ENCODE measurements around the gene ADAM17.
"Not testable (repeated sequence)": the region's sequence is repeated elsewhere in the genome, so short reads cannot be mapped to it uniquely, and the experiment has no call there.

Gene ADAM17

DNA sequence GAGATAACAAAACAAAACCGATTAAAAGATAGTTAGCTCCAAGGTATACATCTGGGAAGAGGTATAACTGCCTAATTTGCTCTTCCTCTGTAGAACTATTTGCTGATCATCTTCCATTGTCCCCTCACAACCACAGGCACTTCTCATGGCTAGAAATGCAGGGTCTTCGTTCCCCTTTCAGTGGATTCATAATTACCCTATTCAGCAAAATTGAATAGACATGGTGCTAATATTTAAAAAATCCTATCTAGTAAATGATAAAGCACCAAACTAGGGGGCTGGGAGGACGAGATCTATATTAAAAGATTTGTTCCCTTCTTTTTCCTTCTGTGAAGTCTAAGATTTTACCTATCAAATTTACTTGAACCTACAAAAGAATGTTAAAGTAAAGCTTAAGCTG, 30.8 kb upstream of the ADAM17 start:
- Histone ChIP-seq H3K4me3 (ENCODE audit: low read depth in 1 of 2, low read length in 1 of 2) (no peak overlapping the region), H3K4me1 (ENCODE audit: control insufficient read depth in 1 of 2, insufficient read depth in 1 of 2, low read depth in 1 of 2, low read length in 1 of 2) (no peaks in the 10 kb centered on the region), H3K27me3 (no peaks in the 10 kb centered on the region), H3K27ac (no peak overlapping the region), H3K9me3 (no peaks in the 10 kb centered on the region), H3K36me3 (peaks cover 45% of the 10 kb centered on the region)
- TF ChIP-seq, protein P1, sequence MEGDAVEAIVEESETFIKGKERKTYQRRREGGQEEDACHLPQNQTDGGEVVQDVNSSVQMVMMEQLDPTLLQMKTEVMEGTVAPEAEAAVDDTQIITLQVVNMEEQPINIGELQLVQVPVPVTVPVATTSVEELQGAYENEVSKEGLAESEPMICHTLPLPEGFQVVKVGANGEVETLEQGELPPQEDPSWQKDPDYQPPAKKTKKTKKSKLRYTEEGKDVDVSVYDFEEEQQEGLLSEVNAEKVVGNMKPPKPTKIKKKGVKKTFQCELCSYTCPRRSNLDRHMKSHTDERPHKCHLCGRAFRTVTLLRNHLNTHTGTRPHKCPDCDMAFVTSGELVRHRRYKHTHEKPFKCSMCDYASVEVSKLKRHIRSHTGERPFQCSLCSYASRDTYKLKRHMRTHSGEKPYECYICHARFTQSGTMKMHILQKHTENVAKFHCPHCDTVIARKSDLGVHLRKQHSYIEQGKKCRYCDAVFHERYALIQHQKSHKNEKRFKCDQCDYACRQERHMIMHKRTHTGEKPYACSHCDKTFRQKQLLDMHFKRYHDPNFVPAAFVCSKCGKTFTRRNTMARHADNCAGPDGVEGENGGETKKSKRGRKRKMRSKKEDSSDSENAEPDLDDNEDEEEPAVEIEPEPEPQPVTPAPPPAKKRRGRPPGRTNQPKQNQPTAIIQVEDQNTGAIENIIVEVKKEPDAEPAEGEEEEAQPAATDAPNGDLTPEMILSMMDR (IDR thresholded peaks at IDR 0.05): no peak

DNA sequence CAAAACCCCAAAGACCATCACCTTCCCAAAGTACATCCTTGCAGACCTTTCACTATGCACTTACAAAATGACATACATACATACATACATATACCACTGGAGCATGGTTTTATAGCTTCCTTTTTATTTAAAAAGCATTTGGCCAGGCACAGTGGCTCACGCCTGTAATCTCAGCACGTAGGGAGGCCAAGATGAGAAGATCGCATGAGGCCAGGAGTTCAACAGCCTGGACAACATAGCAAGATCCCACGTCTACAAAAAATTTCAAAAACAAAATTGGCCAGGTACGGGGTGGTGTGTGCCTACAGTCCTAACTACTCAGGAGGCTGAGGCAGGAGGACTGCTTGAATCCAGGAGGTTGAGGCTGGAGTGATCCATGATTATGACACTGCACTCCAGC, 29.9 kb upstream of the ADAM17 start:
- H3K27me3 ChIP-seq: no peaks in the 10 kb centered on the region
- no peak overlapping the region for H3K4me3 ChIP-seq (ENCODE audit: low read depth in 1 of 2, low read length in 1 of 2)
- peaks cover 45% of the 10 kb centered on the region for H3K36me3 ChIP-seq
- H3K27ac ChIP-seq: no peak overlapping the region
- TF ChIP-seq, protein P1 (IDR thresholded peaks at IDR 0.05): no peak
- no peaks in the 10 kb centered on the region for H3K9me3 ChIP-seq
- no peaks in the 10 kb centered on the region for H3K4me1 ChIP-seq (ENCODE audit: control insufficient read depth in 1 of 2, insufficient read depth in 1 of 2, low read depth in 1 of 2, low read length in 1 of 2)

DNA sequence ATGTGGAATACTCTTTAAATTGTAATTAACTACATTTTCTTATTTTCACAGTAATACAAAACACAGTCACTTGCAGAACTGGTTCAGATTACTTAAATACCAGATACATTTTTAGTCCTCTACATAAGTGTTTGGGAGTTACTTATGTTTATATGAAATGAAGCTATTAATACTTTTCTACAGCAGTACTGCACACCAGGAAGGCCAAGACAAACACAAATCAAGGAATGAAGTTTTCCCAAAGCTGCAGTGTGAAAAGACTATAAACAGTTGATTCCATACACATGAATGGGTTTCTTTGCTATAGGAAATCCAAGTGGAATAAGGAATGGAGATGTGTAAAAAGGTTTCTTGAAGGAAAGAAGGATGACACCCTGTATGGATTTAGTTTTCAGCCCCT, 29.3 kb upstream of the ADAM17 start:
- not testable (repeated sequence) for H3K9me3 ChIP-seq; H3K27me3 ChIP-seq; H3K4me3 ChIP-seq (ENCODE audit: low read depth in 1 of 2, low read length in 1 of 2); H3K4me1 ChIP-seq (ENCODE audit: control insufficient read depth in 1 of 2, insufficient read depth in 1 of 2, low read depth in 1 of 2, low read length in 1 of 2); H3K27ac ChIP-seq
- H3K36me3 ChIP-seq: peaks cover 45% of the 10 kb centered on the region

DNA sequence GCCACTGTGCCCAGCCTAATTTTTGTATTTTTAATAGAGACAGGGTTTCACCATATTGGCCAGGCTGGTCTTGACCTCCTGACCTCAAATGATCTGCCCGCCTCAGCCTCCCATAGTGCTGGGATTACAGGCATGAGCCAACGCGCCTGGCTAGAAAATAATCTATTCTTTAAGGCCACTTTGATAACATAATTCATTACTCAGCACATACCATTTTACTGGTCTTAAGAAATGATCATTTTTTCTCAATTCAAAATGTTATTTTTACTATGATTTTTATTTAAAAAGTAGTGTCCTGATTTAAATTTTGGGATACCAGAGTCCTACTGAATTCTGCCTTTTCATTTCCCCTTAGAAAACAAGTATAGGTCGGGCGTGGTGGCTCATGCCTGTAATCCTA, 27.0 kb upstream of the ADAM17 start:
- peaks cover 27% of the 10 kb centered on the region for H3K36me3 ChIP-seq
- H3K4me3 ChIP-seq (ENCODE audit: low read depth in 1 of 2, low read length in 1 of 2): no peak overlapping the region
- H3K9me3 ChIP-seq: no peaks in the 10 kb centered on the region
- H3K27me3 ChIP-seq: no peaks in the 10 kb centered on the region
- no peaks in the 10 kb centered on the region for H3K4me1 ChIP-seq (ENCODE audit: control insufficient read depth in 1 of 2, insufficient read depth in 1 of 2, low read depth in 1 of 2, low read length in 1 of 2)
- TF ChIP-seq, protein P1 (IDR thresholded peaks at IDR 0.05): no peak
- H3K27ac ChIP-seq: no peak overlapping the region

DNA sequence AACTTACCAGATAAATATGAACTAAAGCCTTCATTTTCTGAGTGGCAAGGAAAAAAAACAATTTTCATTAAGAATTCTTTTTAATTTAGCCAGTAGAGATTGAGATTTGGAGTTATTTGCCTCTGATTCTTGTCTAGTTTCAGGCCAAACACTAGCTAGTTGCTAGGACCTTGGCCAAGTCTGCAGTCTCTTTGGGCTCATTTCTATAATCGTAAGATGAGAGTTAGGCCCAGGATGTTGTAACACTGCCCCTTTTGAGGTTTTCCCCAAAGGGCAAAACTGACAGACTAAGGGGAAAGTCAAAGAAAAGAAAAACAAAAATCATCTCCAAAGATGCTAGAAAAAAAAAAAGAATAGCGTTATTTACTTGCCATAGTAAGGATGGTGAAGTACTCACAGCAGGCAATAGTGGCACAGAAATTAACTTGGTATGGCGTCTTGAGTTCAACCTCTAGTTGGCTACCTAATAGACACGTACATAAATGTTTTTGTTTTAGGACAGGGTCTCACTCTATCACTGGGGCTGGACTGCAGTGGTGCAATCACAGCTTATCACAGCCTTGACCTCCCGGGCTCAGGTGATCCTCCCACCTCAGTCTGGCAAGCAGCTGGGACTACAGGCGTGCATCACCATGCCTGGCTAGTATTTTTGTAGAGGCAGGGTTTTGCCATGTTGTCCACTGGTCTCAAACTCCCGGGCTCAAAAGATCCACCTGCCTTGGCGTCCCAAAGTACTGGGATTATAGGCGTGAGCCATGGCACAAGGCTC, 23.0 kb upstream of the ADAM17 start:
- TF ChIP-seq, protein P1 (IDR thresholded peaks at IDR 0.05): no peak
- H3K27me3 ChIP-seq: no peaks in the 10 kb centered on the region
- H3K36me3 ChIP-seq: peaks cover 4% of the 10 kb centered on the region
- no peak overlapping the region for H3K4me3 ChIP-seq (ENCODE audit: low read depth in 1 of 2, low read length in 1 of 2)
- no peak overlapping the region for H3K27ac ChIP-seq
- H3K9me3 ChIP-seq: no peaks in the 10 kb centered on the region
- no peaks in the 10 kb centered on the region for H3K4me1 ChIP-seq (ENCODE audit: control insufficient read depth in 1 of 2, insufficient read depth in 1 of 2, low read depth in 1 of 2, low read length in 1 of 2)

DNA sequence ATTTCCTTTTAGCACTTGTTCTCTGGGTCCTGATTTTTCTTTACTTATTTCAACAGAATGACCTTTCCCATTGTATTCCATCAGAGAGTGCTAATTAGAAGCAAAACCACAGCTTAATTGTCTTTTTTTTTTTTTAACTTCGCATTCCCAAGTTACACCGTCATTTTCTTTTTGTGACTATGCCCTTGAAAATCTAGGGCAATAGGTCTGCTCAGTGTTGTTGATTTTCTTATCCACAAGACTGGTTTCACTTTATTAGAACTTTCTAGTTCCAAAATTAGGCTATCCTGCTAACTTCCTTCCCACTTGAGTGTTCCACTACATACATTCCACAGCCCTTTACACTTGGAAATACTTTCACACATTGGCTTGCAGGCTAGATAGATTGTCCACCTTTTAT, 18.7 kb upstream of the ADAM17 start:
- TF ChIP-seq, protein P1 (IDR thresholded peaks at IDR 0.05): no peak
- H3K4me1 ChIP-seq (ENCODE audit: control insufficient read depth in 1 of 2, insufficient read depth in 1 of 2, low read depth in 1 of 2, low read length in 1 of 2): no peaks in the 10 kb centered on the region
- no peak overlapping the region for H3K27ac ChIP-seq
- no peaks in the 10 kb centered on the region for H3K9me3 ChIP-seq
- H3K36me3 ChIP-seq: no peaks in the 10 kb centered on the region
- no peaks in the 10 kb centered on the region for H3K27me3 ChIP-seq
- no peak overlapping the region for H3K4me3 ChIP-seq (ENCODE audit: low read depth in 1 of 2, low read length in 1 of 2)
